Keratinocyte (primary cell): ENCODE measurements around the gene TMEM260.

ENCODE experiments used
- CTCF ChIP-seq, 3 experiments: IDR thresholded peaks in 1 of 3; conservative IDR thresholded peaks in 1 of 3; optimal IDR thresholded peaks in 1 of 3; 2 replicates in 2 of 3; 3 replicates in 1 of 3; pipeline versions ENCODE3 to v1.5.1; 2011; ENCODE audit warnings: low read length in 3 of 3, mild to moderate bottlenecking in 3 of 3, moderate library complexity in 2 of 3, control low read depth in 1 of 3, inconsistent platforms in 1 of 3; ENCODE audit not compliant: insufficient read depth in 2 of 3; ENCODE audit errors: extremely low read depth in 1 of 3
- EZH2 ChIP-seq: IDR thresholded peaks from one replicate; pipeline ENCODE4 v1.6.1; 2012; ENCODE audit warnings: inconsistent platforms, mild to moderate bottlenecking, low read length, moderate library complexity

- TF ChIP-seq CTCF (optimal IDR thresholded peaks at IDR 0.05 in 1 of 3, IDR thresholded peaks at IDR 0.05 in 1 of 3, conservative IDR thresholded peaks at IDR 0.05 in 1 of 3; ENCODE audit: extremely low read depth in 1 of 3, insufficient read depth in 2 of 3, low read length in 3 of 3): no peak
- TF ChIP-seq EZH2: no peak
These were observed 14.8 kb downstream of the TMEM260 start for GRCh38 chr14:56594428-56594827.
